GM08714 (cell line): ENCODE results near the gene DUSP23.

ENCODE experiments used
- H3K4me3 ChIP-seq: fragments of 200-500 bp; sonication (Bioruptor generic); 2 replicates; pipeline ENCODE4 v1.5.1; 2014; ENCODE audit warnings: mild to moderate bottlenecking, low read length, inconsistent platforms
- ZNF274 ChIP-seq: IDR thresholded peaks from 2 replicates; pipeline ENCODE4 v1.6.1; 2012; ENCODE audit warnings: mild to moderate bottlenecking, low read depth, low read length

Gene DUSP23

GRCh38 chr1:159780583-159781582, at the start of gene DUSP23:
DUSP23 (plus strand) TSS chr1:159780962; CDS start chr1:159781101, 139 bp downstream.
- no peak for TF ChIP-seq ZNF274
- peak within 1 kb of the TSS; percentile 37; the same call in 1 of the 2 replicates for H3K4me3 ChIP-seq

- no peak for TF ChIP-seq ZNF274
- no peak overlapping the region for H3K4me3 ChIP-seq
Observed at GRCh38 chr1:159737238-159737916, 43.4 kb upstream of the DUSP23 start.

DNA sequence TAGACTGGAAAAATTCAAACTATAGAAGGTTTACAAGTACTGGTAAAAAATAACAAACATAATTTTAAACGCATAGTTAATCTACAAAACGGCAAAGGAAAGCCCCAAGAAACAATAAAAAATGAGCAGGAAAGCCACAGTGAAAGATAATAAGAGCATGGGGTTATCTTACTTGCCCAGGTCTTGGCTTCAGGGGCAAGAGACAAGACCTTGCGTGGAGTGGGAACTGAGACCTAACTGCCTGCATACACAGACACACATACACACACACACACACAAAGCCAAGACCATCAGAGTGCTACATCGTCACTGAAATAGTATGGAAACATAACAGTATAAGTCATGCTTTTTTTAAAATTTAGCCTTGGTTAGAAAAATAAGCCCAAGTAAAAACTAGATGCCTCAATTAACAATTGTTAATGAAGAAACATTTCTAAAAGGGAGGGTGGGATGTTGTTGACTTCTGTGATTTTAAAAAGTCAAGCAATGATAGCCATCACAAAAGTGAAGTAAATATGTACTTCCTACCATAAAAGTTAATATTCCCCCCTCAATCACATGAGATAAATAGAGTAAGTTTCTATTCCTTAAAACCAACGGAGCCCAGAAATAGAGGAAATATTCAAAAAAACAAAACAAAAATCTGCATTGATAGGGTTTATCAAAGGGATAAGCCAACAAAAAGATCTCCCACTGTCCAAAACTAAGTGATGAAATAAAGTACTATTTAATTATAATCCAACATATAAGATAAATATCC, 36.9 kb upstream of the DUSP23 start:
- no peak for TF ChIP-seq ZNF274

GRCh38 chr1:159746666-159747065, 34.1 kb upstream of the DUSP23 start:
- no peak for TF ChIP-seq ZNF274
- H3K4me3 ChIP-seq, result no peak overlapping the region

More for the DNA sequence above, 36.9 kb upstream of the DUSP23 start:
- no peak overlapping the region for H3K4me3 ChIP-seq

GRCh38 chr1:159748370-159748769, 32.4 kb upstream of the DUSP23 start:
- no peak overlapping the region for H3K4me3 ChIP-seq
- no peak for TF ChIP-seq ZNF274

DNA sequence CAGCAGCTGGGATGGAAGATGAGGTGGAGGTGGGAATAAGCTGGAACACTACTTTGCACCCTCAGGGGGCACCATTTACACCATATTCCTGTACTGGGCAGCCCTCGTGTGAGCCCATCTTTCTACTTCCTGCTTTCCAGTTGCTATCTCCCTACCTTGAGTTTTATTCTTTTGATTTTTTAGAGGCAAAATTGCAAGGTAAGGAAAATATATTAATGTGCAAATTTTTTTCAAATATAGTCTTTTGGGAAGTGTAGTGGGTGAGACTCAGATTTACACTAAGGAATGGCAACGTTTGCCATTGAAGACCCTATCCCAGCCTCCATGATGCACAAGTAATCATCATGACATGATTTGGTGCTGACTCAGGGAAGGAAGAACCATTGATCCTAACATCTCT, 31.1 kb upstream of the DUSP23 start:
- no peak overlapping the region for H3K4me3 ChIP-seq
- TF ChIP-seq ZNF274, result no peak

DNA sequence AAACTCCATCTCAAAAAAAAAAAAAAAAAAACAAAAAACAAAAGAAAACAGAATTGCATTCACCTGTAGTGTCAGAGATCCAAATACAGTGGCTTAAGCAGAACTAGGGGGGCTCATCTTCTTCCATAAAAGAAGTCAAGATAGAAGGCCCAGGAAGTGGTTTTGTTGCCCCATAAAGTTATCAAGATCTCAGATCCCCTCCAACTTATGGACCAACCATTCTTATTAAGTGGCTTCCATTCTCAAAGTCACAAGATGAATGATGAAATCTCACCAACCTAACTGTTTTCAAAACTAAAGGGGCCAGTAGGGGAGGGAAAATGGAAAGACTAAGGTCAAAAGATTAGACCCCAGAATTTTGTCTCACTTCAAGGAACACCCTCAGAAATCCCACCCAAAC, 30.1 kb upstream of the DUSP23 start:
- no peak overlapping the region for H3K4me3 ChIP-seq
- TF ChIP-seq ZNF274, result no peak

DNA sequence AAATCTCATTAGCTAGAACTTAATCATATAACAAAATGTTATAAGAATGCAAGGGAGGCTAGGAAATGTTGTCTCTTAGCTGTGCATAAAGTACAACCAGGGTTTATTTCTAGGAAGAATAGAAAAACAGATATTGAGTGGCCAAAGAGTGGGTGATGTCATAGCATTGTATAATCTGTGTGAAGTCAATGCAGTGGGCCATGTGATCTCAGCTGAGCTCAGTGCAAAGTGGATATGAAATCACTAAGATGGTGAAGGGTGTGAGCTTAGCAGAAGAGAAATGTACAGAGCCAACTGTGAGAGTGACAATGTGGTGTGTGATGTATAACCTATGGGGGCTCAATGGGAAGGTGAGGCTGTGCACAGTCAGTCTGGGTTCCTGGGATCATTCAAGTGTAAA, 29.7 kb upstream of the DUSP23 start:
- H3K4me3 ChIP-seq, result no peak overlapping the region
- no peak for TF ChIP-seq ZNF274

DNA sequence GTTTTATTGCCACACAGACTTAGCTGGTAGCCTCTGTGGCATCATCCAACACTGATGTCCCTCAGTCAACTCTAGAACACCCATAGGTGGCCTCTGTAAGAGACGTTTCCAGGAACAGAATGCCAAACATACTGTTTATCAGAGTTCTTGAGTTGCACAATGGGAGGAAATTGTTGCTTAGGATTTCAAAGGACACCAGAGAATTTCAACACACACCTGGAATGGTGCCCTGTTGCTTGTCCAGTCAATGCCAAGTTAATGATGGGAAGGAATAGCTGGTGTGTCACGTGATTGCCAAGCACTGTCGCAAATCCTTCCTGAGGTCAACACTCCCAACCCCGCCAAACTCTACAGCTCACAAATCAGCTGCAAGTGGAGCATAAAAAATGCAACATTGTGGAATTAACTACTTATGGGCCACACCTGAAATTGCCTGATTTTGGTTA, 28.6 kb upstream of the DUSP23 start:
- no peak for TF ChIP-seq ZNF274
- H3K4me3 ChIP-seq, result no peak overlapping the region

DNA sequence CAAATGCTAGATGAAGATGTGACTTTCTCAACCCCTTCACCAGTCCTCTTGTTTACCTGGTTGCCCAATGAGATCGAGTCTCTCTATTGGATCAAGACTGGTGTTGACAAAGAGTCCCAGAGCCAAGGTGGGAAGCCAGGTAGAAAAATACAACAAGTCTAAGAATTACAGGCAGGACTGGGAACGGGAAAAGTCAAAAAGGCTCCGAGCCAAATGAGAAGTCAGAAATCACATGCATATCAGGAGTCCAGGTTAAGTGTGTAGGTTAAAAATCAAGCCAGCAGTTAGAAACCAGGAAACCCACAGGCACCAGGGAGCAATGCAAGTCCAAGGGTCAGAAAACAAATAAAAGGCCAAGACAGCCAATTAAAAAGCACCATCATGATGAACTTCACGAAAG, 27.4 kb upstream of the DUSP23 start:
- H3K4me3 ChIP-seq, result no peak overlapping the region
- no peak for TF ChIP-seq ZNF274

- no peak overlapping the region for H3K4me3 ChIP-seq
- TF ChIP-seq ZNF274, result no peak
Observed at GRCh38 chr1:159755451-159756007, 25.2 kb upstream of the DUSP23 start.

GRCh38 chr1:159756397-159756796, 24.4 kb upstream of the DUSP23 start:
- no peak for TF ChIP-seq ZNF274
- H3K4me3 ChIP-seq, result no peak overlapping the region

DNA sequence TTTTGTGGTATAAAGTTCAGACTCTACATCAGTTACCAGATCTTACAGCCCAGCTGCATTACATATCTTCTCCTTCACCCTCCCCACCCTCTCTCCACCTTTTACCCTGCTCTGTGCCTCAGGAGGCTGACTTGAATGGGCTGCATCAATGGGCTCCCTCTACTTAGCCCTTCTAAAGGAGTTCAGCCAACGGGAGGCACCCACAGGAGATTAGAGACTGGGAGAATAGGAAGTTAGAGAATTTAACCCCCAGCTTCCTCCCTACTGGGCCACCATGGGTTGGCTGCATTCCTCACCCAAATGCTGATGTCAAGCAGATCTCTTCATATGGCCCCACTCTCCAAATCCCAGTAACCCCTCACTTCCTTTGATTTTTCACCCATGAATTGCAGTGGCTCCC, 17.1 kb upstream of the DUSP23 start:
- TF ChIP-seq ZNF274, result no peak
- no peak overlapping the region for H3K4me3 ChIP-seq

GRCh38 chr1:159765806-159766205, 15.0 kb upstream of the DUSP23 start:
- no peak overlapping the region for H3K4me3 ChIP-seq
- no peak for TF ChIP-seq ZNF274
